ENCODE results near the gene SLC10A2. TPM values are rescaled to one million over a fixed set of nuclear protein-coding genes. Genes with fewer than 3 reads are reported as not detected.

Gene SLC10A2
- total RNA-seq, 1 experiment from 2014 or later: not detected

GRCh38 chr13:103055166-103055565 is 11.1 kb downstream of the SLC10A2 start:
- no peak for DNase-seq (ENCODE audit: extremely low read depth, low read depth)

DNA sequence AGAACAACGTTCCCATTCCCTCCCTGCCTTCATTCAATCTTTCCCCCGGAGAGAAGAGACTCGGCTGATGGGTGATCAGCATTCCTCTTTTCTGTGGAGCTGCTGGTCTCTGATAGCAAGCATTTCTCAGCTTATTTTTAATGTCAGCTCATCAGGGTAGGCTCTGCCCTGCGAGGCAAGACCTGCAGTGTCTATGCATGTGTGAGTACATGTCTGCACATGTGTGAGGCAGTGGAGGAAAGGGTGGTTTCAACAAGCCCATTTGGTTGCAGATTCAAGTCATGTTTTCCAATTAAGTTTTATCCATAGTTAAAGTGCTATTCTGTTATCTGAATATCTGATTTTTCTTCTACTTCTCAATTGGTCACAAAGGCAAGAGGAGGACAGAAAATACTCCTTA is 19.5 kb downstream of the SLC10A2 start:
- no peak for DNase-seq (ENCODE audit: extremely low read depth, low read depth)

DNA sequence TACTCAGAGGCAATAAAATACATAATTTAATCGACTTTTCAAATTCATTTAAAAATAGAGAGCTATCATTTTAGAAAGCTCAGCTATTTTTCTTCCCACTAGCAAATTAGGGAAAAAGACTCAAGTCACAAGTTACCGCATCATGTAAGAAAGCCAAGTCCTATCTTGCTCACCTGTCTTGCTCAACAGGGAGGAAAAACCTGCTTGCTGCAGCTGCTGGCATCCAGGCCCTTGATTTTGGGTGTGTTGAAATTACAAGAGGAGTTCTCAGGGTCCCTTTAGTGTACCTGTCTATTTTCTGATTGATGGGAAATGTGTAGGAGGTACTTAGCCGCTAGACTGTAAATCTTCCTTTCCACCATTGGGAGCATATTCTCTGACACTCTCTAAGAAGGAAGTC is 22.2 kb downstream of the SLC10A2 start:
- no peak for DNase-seq (ENCODE audit: extremely low read depth, low read depth)

DNA sequence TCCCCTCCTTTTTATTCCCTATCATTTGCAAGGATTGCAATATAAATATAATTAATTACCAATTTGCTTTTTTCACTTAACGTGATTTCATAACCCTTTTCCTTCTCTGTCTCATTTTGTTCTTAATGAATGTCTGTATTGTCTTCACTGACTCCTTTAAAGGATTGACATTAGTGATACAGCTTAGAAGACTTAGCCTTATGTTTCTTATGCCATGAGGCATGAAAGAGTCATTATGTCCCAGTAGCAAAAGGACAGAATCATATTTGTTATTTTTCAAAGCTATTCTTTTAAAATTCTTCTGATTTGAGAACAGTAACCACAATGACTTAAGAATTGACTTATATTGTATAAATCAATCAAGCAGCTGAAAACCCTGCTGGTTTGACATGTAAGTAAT is 26.2 kb downstream of the SLC10A2 start:
- DNase-seq (ENCODE audit: extremely low read depth, low read depth): no peak

- no peak for DNase-seq (ENCODE audit: extremely low read depth, low read depth)
These were observed 27.0 kb downstream of the SLC10A2 start for GRCh38 chr13:103039183-103039582.

GRCh38 chr13:103036268-103036667 is 29.9 kb downstream of the SLC10A2 start:
- no peak for DNase-seq (ENCODE audit: extremely low read depth, low read depth)

- DNase-seq (ENCODE audit: extremely low read depth, low read depth): no peak
These were observed 32.2 kb downstream of the SLC10A2 start for GRCh38 chr13:103033999-103034398.

DNA sequence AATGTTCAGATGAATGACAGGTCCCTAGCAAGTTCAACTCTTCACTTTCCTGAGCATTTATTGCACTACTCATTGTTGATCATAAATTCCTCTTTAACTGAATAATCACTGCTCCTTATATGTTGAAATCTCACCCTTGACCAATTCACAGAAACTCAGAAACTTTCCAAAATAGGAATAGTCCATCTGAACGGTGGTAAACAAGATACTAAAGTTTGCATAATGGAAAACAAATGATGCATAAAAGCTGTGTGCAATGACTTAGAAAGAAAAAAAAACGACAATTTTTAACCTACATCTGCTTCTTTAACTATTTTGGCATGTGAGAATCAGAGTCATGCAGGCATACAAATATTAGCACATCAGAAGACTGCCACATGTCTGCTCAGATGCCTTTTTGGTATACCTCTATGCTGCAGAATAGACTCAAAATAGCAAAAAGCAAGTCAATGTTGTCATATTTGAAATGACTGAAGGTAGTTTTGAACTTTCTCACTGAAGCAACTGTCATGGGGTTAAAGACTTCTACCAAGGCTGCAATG is 34.8 kb downstream of the SLC10A2 start:
- DNase-seq (ENCODE audit: extremely low read depth, low read depth): no peak

- no peak for DNase-seq (ENCODE audit: extremely low read depth, low read depth)
These were observed 35.4 kb downstream of the SLC10A2 start for GRCh38 chr13:103030776-103031175.

- no peak for DNase-seq (ENCODE audit: extremely low read depth, low read depth)
These were observed 36.4 kb downstream of the SLC10A2 start for GRCh38 chr13:103029798-103030197.

DNA sequence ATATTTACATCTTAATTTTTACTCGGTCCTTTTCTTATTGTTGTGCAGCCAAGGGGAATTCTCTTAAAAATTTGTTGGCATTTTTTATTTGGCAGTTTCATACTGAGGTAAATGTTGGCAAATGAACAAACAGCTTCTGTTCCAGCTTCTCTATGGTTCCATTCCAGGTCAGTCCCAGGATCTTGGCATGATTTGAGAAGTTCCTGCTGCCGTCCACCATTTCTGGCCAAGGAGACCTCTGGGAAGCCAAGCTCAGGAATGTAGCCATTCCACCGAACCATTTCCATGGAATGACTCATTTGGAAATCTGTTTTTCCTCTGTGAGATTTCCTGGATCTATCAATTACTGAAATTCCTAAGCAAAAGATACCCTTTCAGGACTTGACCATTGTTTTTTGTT is 43.9 kb downstream of the SLC10A2 start:
- no peak for DNase-seq (ENCODE audit: extremely low read depth, low read depth)

- no peak for DNase-seq (ENCODE audit: extremely low read depth, low read depth)
These were observed 47.7 kb downstream of the SLC10A2 start for GRCh38 chr13:103018556-103018955.

DNA sequence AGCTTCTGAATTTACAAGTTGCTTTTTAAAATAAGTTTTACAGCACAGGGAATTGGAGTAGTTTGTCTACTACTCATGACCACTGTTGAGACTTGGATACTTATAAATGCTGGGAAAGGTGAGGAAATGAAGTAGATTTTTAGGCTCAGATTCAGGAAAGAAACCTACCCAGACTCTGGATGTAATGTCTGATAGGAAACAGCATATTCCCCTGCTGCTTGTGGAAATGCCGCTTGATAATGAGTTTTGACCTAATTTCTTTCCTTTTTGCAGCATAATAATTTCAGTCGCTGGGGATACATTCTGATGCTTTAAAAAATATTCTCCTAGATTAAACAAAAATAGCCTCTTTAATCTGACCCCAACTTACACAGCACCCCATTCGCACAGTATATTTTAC is 53.6 kb downstream of the SLC10A2 start:
- no peak for DNase-seq (ENCODE audit: extremely low read depth, low read depth)

- no peak for DNase-seq (ENCODE audit: extremely low read depth, low read depth)
These were observed 57.0 kb downstream of the SLC10A2 start for GRCh38 chr13:103009051-103009840.

GRCh38 chr13:103007427-103007762 is 58.8 kb downstream of the SLC10A2 start:
- no peak for DNase-seq (ENCODE audit: extremely low read depth, low read depth)

- DNase-seq (ENCODE audit: extremely low read depth, low read depth): no peak
These were observed 59.4 kb downstream of the SLC10A2 start for GRCh38 chr13:103006641-103007426.

GRCh38 chr13:103004661-103005345 is 61.4 kb downstream of the SLC10A2 start:
- DNase-seq (ENCODE audit: extremely low read depth, low read depth): no peak

- no peak for DNase-seq (ENCODE audit: extremely low read depth, low read depth)
These were observed 62.6 kb downstream of the SLC10A2 start for GRCh38 chr13:103003631-103004030.

DNA sequence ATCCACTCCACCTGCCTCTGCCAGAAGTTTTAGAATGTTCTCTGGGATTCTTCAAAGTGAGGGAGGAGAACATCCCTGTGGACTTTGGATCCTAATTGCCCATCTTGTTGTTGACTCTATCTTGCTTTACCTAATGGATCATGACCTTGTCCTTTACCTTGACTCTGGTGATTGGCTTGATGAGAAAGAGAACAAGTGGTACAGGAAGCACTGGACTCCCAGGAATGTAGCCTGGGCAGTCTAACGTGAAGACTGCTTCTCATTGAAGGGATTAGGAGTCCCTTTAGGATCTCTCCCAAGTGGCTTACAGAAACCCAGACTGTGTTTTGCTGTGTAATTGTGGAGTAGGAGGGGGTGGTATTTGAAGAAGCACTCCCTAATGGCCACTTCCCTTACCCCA is 63.9 kb downstream of the SLC10A2 start:
- DNase-seq (ENCODE audit: extremely low read depth, low read depth): no peak

- DNase-seq (ENCODE audit: extremely low read depth, low read depth): no peak
These were observed 66.1 kb downstream of the SLC10A2 start for GRCh38 chr13:103000157-103000556.

DNA sequence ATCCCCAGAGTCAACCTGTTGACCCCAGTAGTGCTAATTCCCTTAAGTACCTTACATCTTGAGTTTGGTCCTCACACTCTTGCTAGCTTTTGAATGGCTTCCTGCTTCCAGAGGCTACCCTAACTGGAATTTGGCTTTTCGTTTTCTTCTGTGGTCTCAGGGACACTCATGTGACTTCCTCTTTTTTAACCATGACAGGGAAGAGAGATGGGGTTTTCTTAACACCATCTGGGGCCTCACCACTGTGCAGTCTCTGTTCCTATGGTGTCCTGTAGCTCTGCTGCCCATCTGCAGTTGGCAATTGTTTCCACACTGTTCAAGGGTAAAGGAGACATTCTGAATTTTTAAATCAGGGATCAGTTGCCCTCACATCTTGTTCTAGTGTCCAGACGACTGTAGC is 66.7 kb downstream of the SLC10A2 start:
- DNase-seq (ENCODE audit: extremely low read depth, low read depth): no peak

All from NCI-H460 (cell line).